ENCODE results near the gene GTPBP1. TPM values are rescaled to one million over a fixed set of nuclear protein-coding genes. Genes with fewer than 3 reads are reported as not detected.

GTPBP1 gene
- total and polyA plus RNA-seq, 2 of the 13 experiments (the other 11 are each of a cell fraction or from before 2014, with no cell fraction given) = 22.3 to 27.0 TPM

DNA sequence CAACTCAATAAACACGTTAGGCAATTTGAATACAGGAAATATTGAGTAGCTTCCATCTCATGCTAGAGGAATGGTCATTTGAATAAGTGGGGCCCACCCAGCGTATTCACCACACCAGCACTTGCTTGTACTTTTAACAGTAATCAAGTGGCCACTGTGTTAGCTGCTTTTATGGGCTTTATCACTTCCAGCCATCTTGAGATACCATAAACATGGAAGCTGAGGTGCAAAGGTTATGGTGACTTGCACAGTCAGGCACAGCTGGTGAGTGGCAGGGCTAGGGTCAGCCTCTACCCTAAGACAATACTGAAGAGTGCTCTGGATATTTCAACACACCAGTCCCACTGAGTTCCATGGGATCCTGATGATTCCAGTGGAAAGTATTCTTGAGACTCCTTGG is 11.7 kb upstream of the GTPBP1 start (continued):
- TF ChIP-seq AKNA (CRISPR knock-in tag; IDR thresholded peaks at IDR 0.05; ENCODE audit: borderline replicate concordance) = no peak
- no peak for TF ChIP-seq ZNF816 (CRISPR knock-in tag; IDR thresholded peaks at IDR 0.05; ENCODE audit: borderline replicate concordance)
- no peak for TF ChIP-seq PHF20 (CRISPR knock-in tag; IDR thresholded peaks at IDR 0.05)
- TF ChIP-seq SMAD9 (CRISPR knock-in tag; IDR thresholded peaks at IDR 0.05) = no peak
- no peak for TF ChIP-seq ZNF138 (CRISPR knock-in tag; IDR thresholded peaks at IDR 0.05; ENCODE audit: low read depth)
- TF ChIP-seq ELF4 (CRISPR knock-in tag; IDR thresholded peaks at IDR 0.05; ENCODE audit: borderline replicate concordance) = no peak
- TF ChIP-seq, protein P1, sequence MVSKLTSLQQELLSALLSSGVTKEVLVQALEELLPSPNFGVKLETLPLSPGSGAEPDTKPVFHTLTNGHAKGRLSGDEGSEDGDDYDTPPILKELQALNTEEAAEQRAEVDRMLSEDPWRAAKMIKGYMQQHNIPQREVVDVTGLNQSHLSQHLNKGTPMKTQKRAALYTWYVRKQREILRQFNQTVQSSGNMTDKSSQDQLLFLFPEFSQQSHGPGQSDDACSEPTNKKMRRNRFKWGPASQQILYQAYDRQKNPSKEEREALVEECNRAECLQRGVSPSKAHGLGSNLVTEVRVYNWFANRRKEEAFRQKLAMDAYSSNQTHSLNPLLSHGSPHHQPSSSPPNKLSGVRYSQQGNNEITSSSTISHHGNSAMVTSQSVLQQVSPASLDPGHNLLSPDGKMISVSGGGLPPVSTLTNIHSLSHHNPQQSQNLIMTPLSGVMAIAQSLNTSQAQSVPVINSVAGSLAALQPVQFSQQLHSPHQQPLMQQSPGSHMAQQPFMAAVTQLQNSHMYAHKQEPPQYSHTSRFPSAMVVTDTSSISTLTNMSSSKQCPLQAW (CRISPR knock-in tag; IDR thresholded peaks at IDR 0.05) = no peak
- TF ChIP-seq ZNF282 (IDR thresholded peaks at IDR 0.05; ENCODE audit: partially characterized antibody) = no peak
- TF ChIP-seq ZBTB25 (CRISPR knock-in tag; IDR thresholded peaks at IDR 0.05) = no peak
- TF ChIP-seq NCOA5 (CRISPR knock-in tag; IDR thresholded peaks at IDR 0.05) = no peak
- TF ChIP-seq ZNF704 (CRISPR knock-in tag; IDR thresholded peaks at IDR 0.05; ENCODE audit: borderline replicate concordance) = no peak
- no peak for TF ChIP-seq ZNF557 (CRISPR knock-in tag; IDR thresholded peaks at IDR 0.05)
- no peak for TF ChIP-seq TRAFD1 (CRISPR knock-in tag; IDR thresholded peaks at IDR 0.05; ENCODE audit: borderline replicate concordance)
- no peak for TF ChIP-seq FOXA1 (IDR thresholded peaks at IDR 0.05)
- TF ChIP-seq FOXA1 (CRISPR knock-in tag; IDR thresholded peaks at IDR 0.05) = 0 out of 2 replicates have a peak, but pooled peaks have one; percentile 7
- no peak for TF ChIP-seq HMGA1 (CRISPR knock-in tag; conservative IDR thresholded peaks at IDR 0.05)
- no peak for TF ChIP-seq CENPT (CRISPR knock-in tag; IDR thresholded peaks at IDR 0.05; ENCODE audit: low read depth)
- TF ChIP-seq ZNF205 (CRISPR knock-in tag; IDR thresholded peaks at IDR 0.05) = no peak
